Panc1 (cell line): ENCODE results near the gene UBTD1. TPM values are rescaled to one million over a fixed set of nuclear protein-coding genes. Genes with fewer than 3 reads are reported as not detected.

ENCODE experiments used
- ATAC-seq: fragments of 200-7000 bp; cut with Tn5 transposase; 2 replicates; pipeline ENCODE4 v1.9.1; 2020; ENCODE audit warnings: mild to moderate bottlenecking, moderate library complexity
- BruUV-seq: library from RNA; stranded (reverse); fragments of 400-500 nt; replicated peaks from 2 replicates; lab custom pipeline; 2021; lab: Mats Ljungman, UMichigan
- CTCF ChIA-PET: fragments of 300-600 bp; sonication (Branson Sonifier 250); formaldehyde crosslinking; loops from one replicate; lab custom pipeline; 2022; ENCODE audit warnings: antibody characterized with exemption; lab: Charles Lee
- POLR2A ChIA-PET: fragments of 300-600 bp; sonication (Branson Sonifier 250); formaldehyde crosslinking; loops from one replicate; lab custom pipeline; 2022; ENCODE audit warnings: antibody characterized with exemption; lab: Charles Lee
- DNase-seq: peaks from one replicate; pipeline ENCODE4 v3.0.0-alpha.2; 2010; ENCODE audit warnings: low read depth, low spot score
- H3K27ac ChIP-seq: 2 replicates; pipeline ENCODE4 v1.5.1; 2011; ENCODE audit warnings: mild to moderate bottlenecking, low read length, inconsistent platforms
- H3K27me3 ChIP-seq: fragments of 200-500 bp; sonication (Bioruptor generic); 2 replicates; pipeline ENCODE4 v1.6.0; 2014; ENCODE audit warnings: low read length, inconsistent platforms; ENCODE audit not compliant: control insufficient read depth, insufficient read depth
- H3K36me3 ChIP-seq: fragments of 200-500 bp; sonication (Bioruptor generic); 2 replicates; pipeline ENCODE4 v1.5.1; 2014; ENCODE audit warnings: inconsistent platforms, mild to moderate bottlenecking, low read length, moderate library complexity; ENCODE audit not compliant: control insufficient read depth, insufficient read depth
- H3K4me1 ChIP-seq: 2 replicates; pipeline ENCODE4 v1.5.1; 2011; ENCODE audit warnings: inconsistent platforms, mild to moderate bottlenecking, low read length, moderate library complexity; ENCODE audit not compliant: control insufficient read depth, insufficient read depth
- H3K4me3 ChIP-seq, 2 experiments: 2 replicates each; pipeline ENCODE4 v1.5.1; 2011 to 2012; ENCODE audit warnings: low read depth in 2 of 2, low read length in 2 of 2, mild to moderate bottlenecking in 2 of 2, inconsistent platforms in 1 of 2, moderate library complexity in 1 of 2
- H3K9me3 ChIP-seq: fragments of 200-500 bp; sonication (Bioruptor generic); 2 replicates; pipeline ENCODE4 v1.5.1; 2014; ENCODE audit warnings: low read depth, mild to moderate bottlenecking, inconsistent platforms, low read length, moderate library complexity; ENCODE audit not compliant: control insufficient read depth, insufficient read depth
- CTCF ChIP-seq: fragments of 450-650 bp; IDR thresholded peaks from 2 replicates; pipeline ENCODE4 v1.5.1; 2017; ENCODE audit warnings: mild to moderate bottlenecking
- POLR2AphosphoS5 ChIP-seq: IDR thresholded peaks from 2 replicates; pipeline ENCODE4 v1.6.1; 2012; ENCODE audit warnings: mild to moderate bottlenecking, low read depth, low read length, moderate library complexity
- REST ChIP-seq, 2 experiments: IDR thresholded peaks; 2 replicates each; pipeline ENCODE4 v1.6.1; 2011 to 2012; ENCODE audit warnings: low read depth in 2 of 2, control low read depth in 1 of 2, low read length in 1 of 2, mild to moderate bottlenecking in 1 of 2, moderate library complexity in 1 of 2; ENCODE audit not compliant: insufficient read depth in 1 of 2
- SIN3A ChIP-seq: IDR thresholded peaks from 2 replicates; pipeline ENCODE4 v1.6.1; 2012; ENCODE audit warnings: low read depth, mild to moderate bottlenecking, low read length, moderate library complexity, borderline replicate concordance; ENCODE audit not compliant: insufficient read depth
- TCF7L2 ChIP-seq: IDR thresholded peaks from 2 replicates; pipeline ENCODE4 v1.6.1; 2011; ENCODE audit warnings: mild to moderate bottlenecking, low read depth, low read length, inconsistent platforms
- in situ Hi-C: cut with HindIII; loops from 2 replicates; pipeline ENCODE4 v1.10.0; 2016; ENCODE audit warnings: low sequenced_read_pairs, low pct_unique_long_range_greater_than_20kb
- intact Hi-C: fragments of 100-400 bp; cut with micrococcal nuclease; formaldehyde crosslinking; loops from one replicate; pipeline ENCODE4 v1.10.0; 2022; ENCODE audit not compliant: unreplicated experiment
- total RNA-seq: library from RNA; stranded (reverse); gene quantifications from one replicate; pipeline ENCODE4 v1.2.1, GENCODE V29; 2021; ENCODE audit not compliant: unreplicated experiment

Gene UBTD1
- total RNA-seq, 1 experiment from 2014 or later: 55.6 TPM

- Histone ChIP-seq H3K4me1 (peaks cover 27% of the 10 kb centered on the region), H3K27ac (no peak overlapping the region), H3K9me3 (no peaks in the 10 kb centered on the region), H3K4me3 (no peak overlapping the region), H3K36me3 (no peaks in the 10 kb centered on the region), H3K27me3 (no peaks in the 10 kb centered on the region)
- DNase-seq: no peak
- CTCF ChIA-PET: interaction anchor here (0.6 to 2.0 kb wide), 2 partner anchors 16 to 19 kb away, joined by 3 to 4 read pairs; partner anchors contain the start of gene UBTD1
- BruUV-seq: no TSS peak
- in situ Hi-C loops: no loop called here
- no peak for ATAC-seq
- intact Hi-C loops: no loop called here
- POLR2A ChIA-PET: interaction anchor here (0.6 kb wide), 2 partner anchors 31 to 58 kb away, joined by 3 to 9 read pairs; no protein-coding TSS in a partner anchor
- TF ChIP-seq POLR2AphosphoS5 (no peak), TCF7L2 (no peak), CTCF (no peak), SIN3A (no peak), REST (IDR thresholded peaks at IDR 0.05; ENCODE audit: insufficient read depth in 1 of 2, low read depth in 2 of 2, low read length in 1 of 2) (no peak)
These were observed 16.7 kb downstream of the UBTD1 start for GRCh38 chr10:97515271-97515978.

DNA sequence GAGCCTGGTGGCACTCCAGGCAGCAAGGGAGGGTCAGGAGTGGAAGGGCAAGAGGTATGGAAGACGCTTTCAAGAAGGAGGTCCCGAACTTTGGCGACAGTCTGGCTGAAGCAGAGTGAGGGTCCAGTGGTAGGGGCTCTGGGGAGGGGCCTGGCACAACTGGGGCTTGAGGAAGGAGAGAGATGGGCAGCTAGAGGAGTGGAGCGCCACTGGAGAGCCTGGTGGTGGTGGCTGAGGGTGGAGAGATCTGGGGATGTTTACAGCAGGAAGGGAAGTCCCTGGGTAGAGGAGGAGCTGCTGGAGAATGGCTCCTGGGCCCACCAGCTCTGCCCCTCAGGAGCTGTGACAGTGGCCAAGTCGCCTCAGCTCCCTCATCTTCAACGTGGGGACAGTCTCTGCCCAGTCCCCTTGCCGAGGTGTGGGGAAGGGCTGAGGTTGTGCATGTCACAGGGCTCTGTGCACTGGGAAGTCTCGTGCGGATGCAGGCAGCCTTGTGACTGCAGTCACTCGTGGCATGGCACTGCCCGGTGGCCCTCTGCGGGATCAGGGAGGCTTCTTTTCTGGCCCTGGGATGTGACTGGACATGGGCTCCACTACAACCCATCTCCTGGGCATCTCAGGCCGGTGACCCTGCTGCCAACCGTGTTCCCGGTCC, 18.5 kb downstream of the UBTD1 start:
- H3K27ac ChIP-seq: peak overlapping the region; percentile 69; the same call in 1 of the 2 replicates
- DNase-seq (no peak), ATAC-seq (peak; percentile 5; the same call in 1 of the 2 replicates)
- no peak overlapping the region for H3K4me3 ChIP-seq
- peaks cover 24% of the 10 kb centered on the region for H3K4me1 ChIP-seq
- no peaks in the 10 kb centered on the region for H3K27me3 ChIP-seq
- in situ Hi-C loops (no loop called here), intact Hi-C loops (no loop called here)
- BruUV-seq: no TSS peak
- H3K36me3 ChIP-seq: no peaks in the 10 kb centered on the region
- CTCF ChIA-PET: no interaction called here
- POLR2A ChIA-PET: no interaction called here
- TF ChIP-seq TCF7L2: no peak
- no peak for TF ChIP-seq CTCF
- no peaks in the 10 kb centered on the region for H3K9me3 ChIP-seq
